ES-I3 (cell line): ENCODE results near the gene C10orf71.

Source experiments
- H3K36me3 ChIP-seq: 2 replicates; pipeline ENCODE4 v1.6.1; 2013; ENCODE audit warnings: mild to moderate bottlenecking, low read length, control low read depth, moderate library complexity; ENCODE audit not compliant: insufficient read depth
- H3K4me1 ChIP-seq: 2 replicates; pipeline ENCODE4 v1.6.1; 2013; ENCODE audit warnings: mild to moderate bottlenecking, control low read depth, low read length; ENCODE audit not compliant: insufficient read depth
- H3K9ac ChIP-seq: 2 replicates; pipeline ENCODE4 v1.6.1; 2013; ENCODE audit warnings: low read depth, mild to moderate bottlenecking, low read length, moderate library complexity
- H3K9me3 ChIP-seq: 2 replicates; pipeline ENCODE4 v1.6.1; 2013; ENCODE audit warnings: mild to moderate bottlenecking, low read length, moderate library complexity; ENCODE audit not compliant: control insufficient read depth, insufficient read depth

C10orf71 gene

GRCh38 chr10:49292565-49293207 lies 6.3 kb upstream of the C10orf71 start:
- no peaks in the 10 kb centered on the region for H3K4me1 ChIP-seq
- H3K36me3 ChIP-seq, result no peaks in the 10 kb centered on the region
- H3K9me3 ChIP-seq, result no peaks in the 10 kb centered on the region
- H3K9ac ChIP-seq, result no peak overlapping the region

DNA sequence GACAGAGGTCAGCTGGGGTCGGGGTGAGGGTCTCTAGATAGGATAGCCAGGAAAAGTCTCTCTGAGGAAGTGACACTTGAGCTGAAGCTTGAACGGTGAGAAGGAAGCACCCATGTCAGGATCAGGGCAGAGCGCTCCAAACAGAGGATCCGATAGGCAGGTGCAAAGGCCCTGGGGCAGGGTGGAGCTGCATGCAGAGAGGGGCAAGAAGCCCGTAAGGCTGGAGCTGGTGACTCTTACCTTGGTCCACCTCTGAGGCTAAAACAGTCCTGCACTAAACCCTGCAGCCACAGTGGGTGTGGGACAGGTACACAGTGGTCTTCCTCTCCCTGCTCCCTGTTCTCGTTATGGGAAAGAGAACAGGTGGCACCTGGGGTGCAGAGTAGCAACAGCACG lies 5.8 kb upstream of the C10orf71 start:
- H3K36me3 ChIP-seq, result no peaks in the 10 kb centered on the region
- no peaks in the 10 kb centered on the region for H3K9me3 ChIP-seq
- H3K9ac ChIP-seq, result no peak overlapping the region
- no peaks in the 10 kb centered on the region; the same call in 1 of the 2 replicates for H3K4me1 ChIP-seq

- H3K9me3 ChIP-seq, result no peaks in the 10 kb centered on the region
- H3K36me3 ChIP-seq, result no peaks in the 10 kb centered on the region
Measured at GRCh38 chr10:49294731-49295130, 4.2 kb upstream of the C10orf71 start.

DNA sequence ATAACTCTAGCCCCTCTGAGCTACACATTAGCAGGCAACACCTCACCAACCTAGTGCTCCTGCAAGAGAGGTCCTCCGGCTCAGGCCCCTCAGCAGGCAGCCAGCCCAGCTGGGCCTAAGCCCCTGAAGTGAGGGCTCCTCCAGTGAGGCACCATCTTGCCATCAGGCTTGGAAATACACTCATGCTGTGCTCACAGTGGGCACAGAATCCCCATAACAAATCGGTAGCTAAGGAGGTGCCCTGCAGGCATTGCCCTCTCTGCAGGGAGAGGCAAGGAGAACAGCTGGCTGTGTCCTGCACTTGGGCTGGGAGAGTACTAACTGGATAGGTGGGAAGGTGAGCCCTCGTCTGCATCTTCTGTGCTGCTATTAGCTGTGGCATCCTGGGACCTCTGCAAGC lies 3.7 kb upstream of the C10orf71 start:
- H3K9me3 ChIP-seq, result no peaks in the 10 kb centered on the region
- H3K9ac ChIP-seq, result no peak overlapping the region

More at GRCh38 chr10:49294731-49295130, 4.2 kb upstream of the C10orf71 start:
- no peak overlapping the region for H3K9ac ChIP-seq
- no peaks in the 10 kb centered on the region; the same call in 1 of the 2 replicates for H3K4me1 ChIP-seq

DNA sequence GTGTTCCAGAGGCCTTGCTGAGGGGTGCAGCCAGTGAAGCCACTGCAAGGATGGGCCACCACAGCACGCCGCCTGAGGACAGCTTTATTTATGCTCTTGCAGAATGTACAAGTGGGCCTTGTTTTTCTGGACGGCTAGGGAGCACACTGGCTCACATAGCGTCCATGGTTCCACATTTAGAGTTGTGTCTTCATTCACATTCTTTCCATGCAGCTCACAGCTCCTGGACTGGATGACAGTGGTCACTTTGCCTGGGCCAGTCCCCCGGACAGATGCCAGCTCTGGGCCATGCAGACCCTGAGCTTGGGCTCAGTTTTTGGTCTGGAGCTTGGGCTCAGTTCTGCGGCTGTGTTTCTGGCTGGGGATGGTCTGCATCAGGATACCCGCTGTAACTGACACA lies 2.6 kb upstream of the C10orf71 start:
- Histone ChIP-seq H3K9me3 (no peaks in the 10 kb centered on the region), H3K4me1 (no peaks in the 10 kb centered on the region; the same call in 1 of the 2 replicates), H3K9ac (no peak overlapping the region), H3K36me3 (no peaks in the 10 kb centered on the region)

More for the DNA sequence above, 3.7 kb upstream of the C10orf71 start:
- Histone ChIP-seq H3K36me3 (no peaks in the 10 kb centered on the region), H3K4me1 (no peaks in the 10 kb centered on the region; the same call in 1 of the 2 replicates)

DNA sequence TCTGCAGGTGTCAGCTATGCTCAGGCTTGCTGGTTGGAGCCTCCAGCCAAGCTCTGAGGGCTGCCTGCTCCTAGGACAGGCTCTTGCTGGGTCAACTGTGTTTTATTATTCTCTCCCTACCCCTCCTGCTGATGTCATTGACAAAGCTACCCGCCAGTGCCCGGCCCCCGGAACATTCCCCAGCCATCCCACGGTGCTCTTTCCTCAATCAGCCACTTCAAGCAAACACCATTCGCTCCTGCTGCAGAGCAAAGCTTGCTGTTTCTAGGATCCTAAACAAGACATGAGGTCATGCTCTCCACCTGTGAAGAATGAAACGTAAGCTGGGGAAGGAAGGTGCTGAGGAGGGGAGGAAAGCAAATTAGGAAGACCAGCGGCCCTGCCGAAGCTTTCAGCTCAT lies 2.1 kb upstream of the C10orf71 start:
- Histone ChIP-seq H3K4me1 (no peaks in the 10 kb centered on the region; the same call in 1 of the 2 replicates), H3K9me3 (no peaks in the 10 kb centered on the region), H3K36me3 (no peaks in the 10 kb centered on the region), H3K9ac (no peak overlapping the region)

DNA sequence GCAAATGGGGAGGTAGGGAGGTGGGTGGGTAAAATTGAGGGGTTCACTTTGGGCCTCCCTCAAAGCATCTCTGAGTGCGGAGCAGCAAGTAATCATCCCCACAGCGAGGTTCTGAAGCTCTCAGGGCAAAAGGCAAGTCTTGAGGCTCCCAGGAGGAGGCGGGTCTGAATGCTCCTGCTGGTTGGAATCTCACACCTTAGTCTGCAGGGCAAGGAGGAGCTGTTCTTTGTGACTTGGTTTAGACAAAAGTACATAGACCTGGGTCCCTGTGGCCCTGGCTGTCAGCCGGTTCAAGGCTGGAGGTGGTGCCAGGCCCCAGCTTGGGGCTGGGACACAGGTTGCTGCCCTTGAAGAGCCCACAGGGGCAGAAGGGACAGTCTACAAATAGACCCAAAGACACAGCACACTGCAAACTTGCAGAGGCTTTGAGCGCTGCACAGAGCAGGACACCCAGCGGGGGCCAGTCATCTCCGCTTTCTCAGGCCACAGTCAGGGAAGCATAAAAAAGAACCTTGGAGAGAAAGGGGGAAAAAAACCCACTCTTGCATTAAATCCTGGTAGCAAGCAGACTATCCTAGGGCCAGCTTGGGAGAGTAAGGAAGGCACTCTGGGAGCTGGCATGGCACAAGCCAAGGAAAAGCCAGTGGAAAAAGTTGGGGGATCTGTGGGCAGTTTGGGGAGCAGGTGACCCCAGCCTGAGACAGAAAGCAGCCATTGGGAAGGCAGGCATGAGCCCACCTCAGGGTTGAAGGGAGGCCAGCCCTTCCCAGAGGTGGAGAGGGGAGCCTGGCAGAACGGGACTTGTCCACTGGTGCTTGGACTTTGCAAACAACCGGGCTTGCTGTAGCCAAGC lies 926 bp upstream of the C10orf71 start:
- H3K9ac ChIP-seq, result no peak overlapping the region
- H3K36me3 ChIP-seq, result no peaks in the 10 kb centered on the region
- H3K9me3 ChIP-seq, result no peaks in the 10 kb centered on the region
- H3K4me1 ChIP-seq, result no peaks in the 10 kb centered on the region; the same call in 1 of the 2 replicates

DNA sequence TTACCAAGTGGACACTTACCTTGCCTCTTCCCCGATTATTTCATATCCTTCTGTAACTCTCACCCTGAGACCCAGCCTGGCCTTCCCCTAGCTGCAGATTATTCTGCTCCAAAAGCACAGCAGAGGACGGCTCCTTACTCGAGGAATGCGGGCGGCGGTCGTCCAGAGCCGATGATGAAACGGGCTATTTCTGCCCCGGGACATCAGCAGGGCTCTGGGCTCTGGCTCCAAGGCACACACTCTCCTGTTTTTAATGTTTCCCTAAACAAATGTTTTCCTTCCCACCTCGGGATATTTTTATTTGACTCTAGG lies 343 bp upstream of the C10orf71 start:
- no peaks in the 10 kb centered on the region for H3K9me3 ChIP-seq
- no peaks in the 10 kb centered on the region for H3K36me3 ChIP-seq
- no peaks in the 10 kb centered on the region; the same call in 1 of the 2 replicates for H3K4me1 ChIP-seq
- H3K9ac ChIP-seq, result no peak overlapping the region

- Histone ChIP-seq H3K9ac (no peak overlapping the region), H3K9me3 (no peaks in the 10 kb centered on the region), H3K36me3 (no peaks in the 10 kb centered on the region), H3K4me1 (no peaks in the 10 kb centered on the region; the same call in 1 of the 2 replicates)
Measured at GRCh38 chr10:49299816-49300139, 808 bp downstream of the C10orf71 start.

DNA sequence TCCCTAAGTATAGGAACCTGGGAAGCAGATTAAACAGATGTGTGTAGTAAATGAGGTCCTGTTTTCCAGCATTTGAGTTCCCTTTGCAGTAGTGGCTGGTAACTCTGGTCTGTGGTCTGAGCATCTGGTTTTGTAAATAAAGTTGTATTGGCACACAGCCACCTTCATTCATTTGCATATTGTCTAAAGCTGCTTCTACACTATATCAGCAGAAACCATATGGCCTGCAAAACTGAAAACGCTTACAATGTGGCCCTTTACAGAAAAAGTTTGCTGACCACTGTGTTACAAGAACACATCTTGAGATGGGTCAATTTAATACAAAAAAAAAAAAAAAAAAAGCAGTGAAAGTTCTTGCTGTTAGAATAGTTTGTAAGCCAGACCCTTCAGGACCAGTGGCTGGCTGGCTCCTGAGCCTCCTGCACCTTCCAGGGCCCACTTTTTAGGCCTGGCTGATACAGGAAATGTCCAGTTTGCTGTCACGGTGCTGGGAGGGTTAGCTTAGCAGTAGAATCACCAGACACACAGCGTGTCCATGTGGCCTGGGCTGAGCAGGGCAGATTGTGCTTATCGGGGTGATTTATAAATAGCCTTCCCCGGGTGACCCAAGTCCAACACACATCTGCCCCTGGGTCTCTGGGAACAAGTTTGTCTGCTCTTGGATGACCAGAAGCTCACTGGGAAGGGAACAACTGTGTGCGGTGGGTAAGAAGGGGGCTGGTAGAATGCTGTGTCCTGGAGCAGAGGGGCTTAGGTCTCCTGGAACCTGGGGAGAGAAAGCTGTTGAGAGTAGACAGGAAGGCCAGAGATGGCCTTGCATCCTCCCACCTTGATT lies 1.4 kb downstream of the C10orf71 start:
- Histone ChIP-seq H3K9me3 (no peaks in the 10 kb centered on the region), H3K4me1 (no peaks in the 10 kb centered on the region; the same call in 1 of the 2 replicates), H3K9ac (no peak overlapping the region), H3K36me3 (no peaks in the 10 kb centered on the region)

DNA sequence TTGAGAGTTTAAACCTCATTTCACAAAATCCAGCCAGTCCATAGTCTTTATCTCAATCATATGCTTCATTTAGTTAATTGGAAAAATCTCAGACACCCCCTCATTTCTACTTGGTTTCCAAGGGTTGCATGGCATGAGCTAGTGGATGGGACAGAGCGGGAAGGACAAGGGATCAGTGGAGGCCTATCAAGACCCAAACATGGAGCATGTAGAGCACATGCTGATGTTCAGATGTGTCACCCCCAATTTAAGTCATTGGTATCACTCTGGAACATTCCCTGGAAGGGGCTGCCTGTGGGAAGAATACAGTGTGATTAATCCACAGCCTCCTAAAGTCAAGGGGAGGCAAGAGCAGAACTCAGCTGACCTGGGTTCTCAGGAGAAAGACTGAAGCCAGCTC lies 2.3 kb downstream of the C10orf71 start:
- no peak overlapping the region for H3K9ac ChIP-seq
- no peaks in the 10 kb centered on the region; the same call in 1 of the 2 replicates for H3K4me1 ChIP-seq

DNA sequence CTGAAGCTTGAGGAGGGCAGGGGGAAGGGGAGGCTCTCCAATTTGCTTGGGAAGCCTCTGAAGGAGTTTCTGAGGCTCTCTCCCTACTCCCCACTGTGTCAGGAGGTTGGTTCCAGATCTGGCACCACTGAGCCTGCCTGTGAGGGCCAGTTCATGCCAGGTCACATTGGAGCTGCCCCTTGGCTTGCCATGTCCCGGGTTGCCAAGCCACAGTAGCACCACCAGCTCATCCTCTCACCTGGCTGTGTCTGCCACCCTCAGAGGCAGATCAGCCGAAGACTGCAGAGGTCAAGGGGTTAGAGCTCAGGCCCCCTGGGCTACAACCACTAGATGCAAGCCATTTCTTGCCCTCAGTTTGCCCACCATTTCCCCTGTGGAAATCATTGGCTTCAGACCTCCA lies 3.1 kb downstream of the C10orf71 start:
- H3K9ac ChIP-seq, result no peak overlapping the region
- no peaks in the 10 kb centered on the region for H3K36me3 ChIP-seq
- no peaks in the 10 kb centered on the region; the same call in 1 of the 2 replicates for H3K4me1 ChIP-seq
- H3K9me3 ChIP-seq, result no peaks in the 10 kb centered on the region

More for the DNA sequence above, 2.3 kb downstream of the C10orf71 start:
- Histone ChIP-seq H3K9me3 (no peaks in the 10 kb centered on the region), H3K36me3 (no peaks in the 10 kb centered on the region)

DNA sequence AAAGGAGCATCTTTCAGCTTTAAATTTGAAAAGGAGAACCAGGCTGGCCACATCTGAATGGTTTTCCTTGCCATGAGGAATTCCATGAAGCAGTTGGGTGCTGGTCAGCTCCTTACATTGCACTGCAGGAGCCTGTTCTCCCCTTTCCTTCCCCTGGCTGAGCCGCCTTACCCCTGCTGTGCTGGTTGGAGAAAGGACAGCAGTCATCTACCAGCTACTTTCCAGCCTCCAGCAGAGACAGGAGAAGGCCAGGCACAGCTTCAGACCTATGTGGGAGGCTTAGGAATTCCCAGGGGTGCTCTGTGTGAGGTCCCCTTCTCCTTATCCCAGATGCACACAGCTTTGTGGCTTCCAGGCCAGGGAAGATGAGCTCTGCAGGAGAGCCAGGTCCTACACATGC lies 4.7 kb downstream of the C10orf71 start:
- H3K9ac ChIP-seq, result no peak overlapping the region
- H3K4me1 ChIP-seq, result no peaks in the 10 kb centered on the region; the same call in 1 of the 2 replicates
- no peaks in the 10 kb centered on the region for H3K36me3 ChIP-seq
- no peaks in the 10 kb centered on the region for H3K9me3 ChIP-seq

DNA sequence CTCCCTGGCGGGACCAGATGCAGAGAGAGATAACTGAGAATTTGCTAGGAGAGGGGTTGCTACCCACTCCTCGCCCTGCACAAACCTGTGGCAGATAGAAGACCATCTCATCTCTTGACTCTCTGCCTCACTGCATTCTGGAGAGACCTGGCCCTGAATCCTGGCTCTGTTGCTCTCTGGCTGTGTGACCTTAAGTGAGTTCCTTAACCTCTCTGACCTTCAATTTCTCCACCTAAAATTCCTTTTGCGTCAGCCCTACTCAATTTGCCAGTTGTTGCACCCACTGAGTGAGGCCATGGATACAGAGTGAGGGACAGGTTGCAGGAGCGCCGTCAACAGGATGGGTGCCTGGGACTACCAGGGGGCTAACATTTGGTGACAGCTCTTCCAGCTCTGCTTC lies 5.2 kb downstream of the C10orf71 start:
- Histone ChIP-seq H3K9me3 (no peaks in the 10 kb centered on the region), H3K4me1 (no peaks in the 10 kb centered on the region), H3K36me3 (no peaks in the 10 kb centered on the region), H3K9ac (no peak overlapping the region)
